IMR-90 (cell line): ENCODE results near the gene MTX2. TPM values are rescaled to one million over a fixed set of nuclear protein-coding genes. Genes with fewer than 3 reads are reported as not detected.

ENCODE experiments used
- ATAC-seq: fragments of 200-7000 bp; cut with Tn5 transposase; 2 replicates; pipeline ENCODE4 v1.9.1; 2020; ENCODE audit warnings: low read depth, mild to moderate bottlenecking, moderate library complexity
- BruUV-seq: library from RNA; stranded (reverse); fragments of 400-500 nt; replicated peaks from 2 replicates; lab custom pipeline; 2021; lab: Mats Ljungman, UMichigan
- CTCF ChIA-PET: fragments of 300-600 bp; formaldehyde crosslinking; extraction: SDS; loops from one replicate; lab custom pipeline; 2021; ENCODE audit warnings: antibody characterized with exemption; lab: Yijun Ruan, JAX
- POLR2A ChIA-PET: fragments of 300-600 bp; sonication (Branson Sonifier 250); formaldehyde crosslinking; loops from one replicate; lab custom pipeline; 2022; ENCODE audit warnings: antibody characterized with exemption; ENCODE audit not compliant: unreplicated experiment; lab: Charles Lee
- DNase-seq: peaks from one replicate; pipeline ENCODE4 v3.0.0; 2013
- H2AFZ ChIP-seq: replicated peaks from 2 replicates; pipeline ENCODE3; 2013; ENCODE audit warnings: low read length, mild to moderate bottlenecking; ENCODE audit not compliant: poor library complexity
- H2AK5ac ChIP-seq: 2 replicates; pipeline ENCODE4 v1.6.1; 2013; ENCODE audit warnings: low read depth, low read length, inconsistent platforms
- H2AK9ac ChIP-seq: replicated peaks from 2 replicates; pipeline ENCODE3; 2013; ENCODE audit warnings: mild to moderate bottlenecking, low read depth, low read length, moderate library complexity; ENCODE audit not compliant: poor library complexity
- H2BK120ac ChIP-seq: 2 replicates; pipeline ENCODE4 v1.6.1; 2013; ENCODE audit warnings: low read depth, low read length, inconsistent platforms
- H2BK15ac ChIP-seq: 3 replicates; pipeline ENCODE4 v1.6.1; 2013; ENCODE audit warnings: low read depth, low read length, inconsistent platforms
- H2BK20ac ChIP-seq: 2 replicates; pipeline ENCODE4 v1.6.1; 2013; ENCODE audit warnings: low read depth, mild to moderate bottlenecking, inconsistent platforms, low read length, moderate library complexity
- H2BK5ac ChIP-seq: 2 replicates; pipeline ENCODE4 v1.6.1; 2013; ENCODE audit warnings: mild to moderate bottlenecking, low read depth, low read length, inconsistent platforms; ENCODE audit not compliant: poor library complexity, severe bottlenecking
- H3K14ac ChIP-seq: replicated peaks from 2 replicates; pipeline ENCODE4 v1.6.1; 2013; ENCODE audit warnings: low read depth, low read length, inconsistent platforms
- H3K18ac ChIP-seq: 2 replicates; pipeline ENCODE4 v1.6.1; 2013; ENCODE audit warnings: low read depth, low read length, control low read depth
- H3K23ac ChIP-seq: 2 replicates; pipeline ENCODE4 v1.6.1; 2013; ENCODE audit warnings: low read depth, low read length, inconsistent platforms
- H3K27ac ChIP-seq: 2 replicates; pipeline ENCODE4 v1.5.1; 2013; ENCODE audit warnings: mild to moderate bottlenecking, control low read depth, low read length; ENCODE audit not compliant: insufficient read depth
- H3K27me3 ChIP-seq: 2 replicates; pipeline ENCODE4 v1.6.1; 2013; ENCODE audit warnings: low read length; ENCODE audit not compliant: control insufficient read depth, insufficient read depth
- H3K36me3 ChIP-seq: 2 replicates; pipeline ENCODE4 v1.6.1; 2013; ENCODE audit warnings: low read length, mixed read lengths; ENCODE audit not compliant: control insufficient read depth, insufficient read depth
- H3K4ac ChIP-seq: 2 replicates; pipeline ENCODE4 v1.6.1; 2013; ENCODE audit warnings: low read depth, low read length, inconsistent platforms
- H3K4me1 ChIP-seq: 2 replicates; pipeline ENCODE4 v1.6.1; 2013; ENCODE audit warnings: low read length, mixed read lengths; ENCODE audit not compliant: control insufficient read depth, insufficient read depth
- H3K4me2 ChIP-seq: 2 replicates; pipeline ENCODE4 v1.6.1; 2013; ENCODE audit warnings: low read depth, mild to moderate bottlenecking, control low read depth, low read length, moderate library complexity
- H3K4me3 ChIP-seq: 2 replicates; pipeline ENCODE4 v1.5.1; 2013; ENCODE audit warnings: low read depth, mild to moderate bottlenecking, control low read depth, low read length, moderate library complexity; ENCODE audit not compliant: insufficient read depth
- H3K56ac ChIP-seq: 2 replicates; pipeline ENCODE4 v1.6.1; 2013; ENCODE audit warnings: low read length, inconsistent platforms; ENCODE audit not compliant: insufficient read depth; ENCODE audit errors: extremely low read depth
- H3K79me1 ChIP-seq, 2 experiments: 2 replicates each; pipeline ENCODE4 v1.6.1; 2013; ENCODE audit warnings: low read length in 2 of 2, inconsistent platforms in 1 of 2, low read depth in 1 of 2
- H3K9ac ChIP-seq: 2 replicates; pipeline ENCODE4 v1.6.1; 2013; ENCODE audit warnings: low read depth, low read length, control low read depth
- H3K9me1 ChIP-seq: 2 replicates; pipeline ENCODE4 v1.6.1; 2013; ENCODE audit warnings: low read length, inconsistent platforms; ENCODE audit not compliant: insufficient read depth
- H3K9me3 ChIP-seq: 2 replicates; pipeline ENCODE4 v1.6.1; 2013; ENCODE audit warnings: low read length; ENCODE audit not compliant: control insufficient read depth, insufficient read depth
- H4K20me1 ChIP-seq: 2 replicates; pipeline ENCODE4 v1.6.1; 2013; ENCODE audit warnings: low read length, inconsistent platforms; ENCODE audit not compliant: insufficient read depth
- H4K5ac ChIP-seq: 2 replicates; pipeline ENCODE4 v1.6.1; 2013; ENCODE audit warnings: mild to moderate bottlenecking, low read depth, low read length, control low read depth
- H4K8ac ChIP-seq, 2 experiments: 2 replicates each; pipeline ENCODE4 v1.6.1; 2013; ENCODE audit warnings: low read depth in 2 of 2, low read length in 2 of 2, control low read depth in 1 of 2, inconsistent platforms in 1 of 2
- H4K91ac ChIP-seq: 2 replicates; pipeline ENCODE4 v1.6.1; 2013; ENCODE audit warnings: low read depth, low read length, inconsistent platforms; ENCODE audit not compliant: insufficient read depth
- BHLHE40 ChIP-seq: fragments of 150-350 bp; IDR thresholded peaks from 2 replicates; pipeline ENCODE4 v1.6.1; 2016; ENCODE audit warnings: mild to moderate bottlenecking, low read depth, low read length
- CEBPB ChIP-seq: IDR thresholded peaks from 2 replicates; pipeline ENCODE4 v1.6.1; 2012; ENCODE audit warnings: low read depth, low read length, improper control_type of control experiment
- CHD1 ChIP-seq: IDR thresholded peaks from 2 replicates; pipeline ENCODE4 v1.6.1; 2012; ENCODE audit warnings: low read depth, low read length, improper control_type of control experiment
- FOS ChIP-seq: fragments of 150-350 bp; IDR thresholded peaks from 2 replicates; pipeline ENCODE4 v1.6.1; 2016; ENCODE audit warnings: low read depth, low read length
- MAFK ChIP-seq: IDR thresholded peaks from 2 replicates; pipeline ENCODE4 v1.6.1; 2012; ENCODE audit warnings: low read depth, low read length, improper control_type of control experiment
- MAZ ChIP-seq: IDR thresholded peaks from 2 replicates; pipeline ENCODE4 v1.6.1; 2012; ENCODE audit warnings: low read depth, mild to moderate bottlenecking, low read length, improper control_type of control experiment, moderate library complexity, borderline replicate concordance
- MXI1 ChIP-seq: IDR thresholded peaks from 2 replicates; pipeline ENCODE4 v1.6.1; 2012; ENCODE audit warnings: low read depth, mild to moderate bottlenecking, low read length, moderate library complexity, borderline replicate concordance
- NFE2L2 ChIP-seq: fragments of 150-350 bp; IDR thresholded peaks from 2 replicates; pipeline ENCODE4 v1.6.1; 2016; ENCODE audit warnings: low read depth, mild to moderate bottlenecking, low read length
- POLR2A ChIP-seq: IDR thresholded peaks from 2 replicates; pipeline ENCODE4 v1.6.1; 2012; ENCODE audit warnings: mild to moderate bottlenecking, low read depth, low read length
- RAD21 ChIP-seq: IDR thresholded peaks from 2 replicates; pipeline ENCODE4 v1.6.1; 2012; ENCODE audit warnings: low read length, improper control_type of control experiment
- RCOR1 ChIP-seq: IDR thresholded peaks from 2 replicates; pipeline ENCODE4 v1.6.1; 2012; ENCODE audit warnings: mild to moderate bottlenecking, low read length, improper control_type of control experiment; ENCODE audit not compliant: insufficient replicate concordance
- RFX5 ChIP-seq: IDR thresholded peaks from 2 replicates; pipeline ENCODE4 v1.8.0; 2012; ENCODE audit warnings: low read depth, mild to moderate bottlenecking, low read length, moderate library complexity
- SMC3 ChIP-seq: fragments of 150-350 bp; IDR thresholded peaks from 2 replicates; pipeline ENCODE4 v1.6.1; 2016; ENCODE audit warnings: low read depth, mild to moderate bottlenecking, antibody characterized with exemption, low read length, moderate library complexity
- USF2 ChIP-seq: fragments of 150-350 bp; IDR thresholded peaks from 2 replicates; pipeline ENCODE4 v1.6.1; 2017; ENCODE audit warnings: mild to moderate bottlenecking, antibody characterized with exemption, low read length, low read depth
- WGBS, 2 experiments: methylation state at CpG; one replicate each; pipeline versions ENCODE4 v1.1.5 to v1.1.7; 2013; ENCODE audit warnings: missing lambda C conversion rate in 2 of 2; ENCODE audit not compliant: insufficient read length in 1 of 2; ENCODE audit errors: extremely low coverage in 2 of 2; 5-methylcytosine and 5-hydroxymethylcytosine counted together
- dilution Hi-C: fragments of 300-500 bp; cut with HindIII; formaldehyde crosslinking; loops from one replicate; pipeline ENCODE4 v1.14.3; 2018; ENCODE audit warnings: low sequenced_read_pairs; ENCODE audit not compliant: unreplicated experiment
- in situ Hi-C: fragments of 300-500 bp; cut with MboI; formaldehyde crosslinking; loops from 3 replicates; pipeline ENCODE4 v1.14.3; 2019; ENCODE audit warnings: low sequenced_read_pairs, inconsistent platforms, mixed read lengths
- intact Hi-C: fragments of 100-400 bp; cut with micrococcal nuclease; formaldehyde crosslinking; loops from 2 replicates; pipeline ENCODE4 v1.10.0; 2022
- polyA plus RNA-seq, 3 experiments: library from polyadenylated mRNA; depleted of rRNA; stranded (reverse); fragments of >200 nt; gene quantifications; 2 replicates each; pipeline ENCODE4 v1.2.3, GENCODE V29; 2012; ENCODE audit warnings: low replicate concordance in 1 of 3
- total RNA-seq: library from RNA; depleted of rRNA; stranded (reverse); fragments of >200 nt; gene quantifications from 2 replicates; pipeline ENCODE4 v1.2.3, GENCODE V29; 2012
- TF ChIP-seq, protein P1 (sequence below): conservative IDR thresholded peaks from 2 replicates; pipeline ENCODE4 v1.5.1; 2012; ENCODE audit warnings: mild to moderate bottlenecking, low read depth, low read length, improper control_type of control experiment
- TF ChIP-seq, protein P2 (sequence below): fragments of 150-350 bp; IDR thresholded peaks from 2 replicates; pipeline ENCODE4 v1.6.1; 2016; ENCODE audit warnings: low read depth, mild to moderate bottlenecking, low read length, moderate library complexity, borderline replicate concordance

The MTX2 gene
- total and polyA plus RNA-seq, 2 of the 4 experiments (the other 2 are of a cell fraction), result 24.9 to 37.8 TPM

DNA sequence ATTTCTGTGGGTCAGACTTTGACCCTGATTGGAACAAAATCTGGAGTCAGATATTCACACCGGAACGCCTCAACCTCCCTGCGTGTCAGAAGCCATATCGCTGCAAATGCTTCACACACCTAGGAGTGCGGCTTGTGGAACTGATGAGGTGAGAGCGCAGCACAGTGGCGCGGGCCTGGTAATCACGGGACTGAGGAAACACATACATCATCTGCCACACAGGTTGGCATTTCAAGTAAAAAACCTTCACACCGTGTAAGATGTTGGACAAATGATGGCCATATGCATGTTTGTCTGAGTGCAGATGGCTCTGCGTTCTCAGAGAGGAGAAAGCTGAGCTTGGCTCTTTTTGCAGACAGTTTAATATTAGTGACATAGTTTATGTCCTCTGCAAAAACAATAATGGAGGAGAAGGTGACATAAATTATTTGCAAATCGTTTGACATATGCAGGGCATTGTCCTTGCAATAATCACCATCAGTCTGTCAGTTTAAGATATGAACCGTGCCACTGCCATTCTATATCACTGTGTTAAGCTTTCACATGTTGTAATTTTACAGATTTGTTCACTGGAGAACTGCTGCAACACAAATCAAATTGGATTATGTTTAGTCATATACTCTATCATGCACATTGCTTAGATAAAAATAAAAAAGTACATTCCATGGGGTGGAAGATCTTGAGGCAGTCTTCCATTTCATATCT, 101.4 kb downstream of the MTX2 start:
- 0% methylated on average over 1 of the region's 13 CpGs; no CpG with 5 or more reads in 1 of the 2 experiments for WGBS, 2 experiments
- Histone ChIP-seq H2BK5ac (no peak overlapping the region), H3K4me1 (no peaks in the 10 kb centered on the region), H3K56ac (no peak overlapping the region), H3K4me3 (no peak overlapping the region), H2AK5ac (no peak overlapping the region), H3K4ac (no peak overlapping the region), H3K23ac (no peak overlapping the region), H2BK15ac (no peak overlapping the region), H2AFZ (no peak overlapping the region), H3K27ac (no peak overlapping the region), H4K5ac (no peak overlapping the region), H3K14ac (no peak overlapping the region), H2BK120ac (no peak overlapping the region), H2AK9ac (peak overlapping the region; percentile 10), H3K4me2 (no peak overlapping the region), H4K8ac (no peak overlapping the region), H3K79me1 (no peaks in the 10 kb centered on the region), H3K9me3 (no peaks in the 10 kb centered on the region), H3K9me1 (no peaks in the 10 kb centered on the region), H3K27me3 (peaks cover 7% of the 10 kb centered on the region), H3K36me3 (no peaks in the 10 kb centered on the region), H2BK20ac (no peak overlapping the region), H3K9ac (no peak overlapping the region), H3K18ac (no peak overlapping the region), H4K20me1 (no peaks in the 10 kb centered on the region), H4K91ac (no peak overlapping the region)
- dilution Hi-C loops (no loop called here), intact Hi-C loops (no loop called here), in situ Hi-C loops (no loop called here)
- ATAC-seq (no peak), DNase-seq (no peak)
- POLR2A ChIA-PET, result no interaction called here
- TF ChIP-seq RCOR1, result no peak
- TF ChIP-seq, protein P1, sequence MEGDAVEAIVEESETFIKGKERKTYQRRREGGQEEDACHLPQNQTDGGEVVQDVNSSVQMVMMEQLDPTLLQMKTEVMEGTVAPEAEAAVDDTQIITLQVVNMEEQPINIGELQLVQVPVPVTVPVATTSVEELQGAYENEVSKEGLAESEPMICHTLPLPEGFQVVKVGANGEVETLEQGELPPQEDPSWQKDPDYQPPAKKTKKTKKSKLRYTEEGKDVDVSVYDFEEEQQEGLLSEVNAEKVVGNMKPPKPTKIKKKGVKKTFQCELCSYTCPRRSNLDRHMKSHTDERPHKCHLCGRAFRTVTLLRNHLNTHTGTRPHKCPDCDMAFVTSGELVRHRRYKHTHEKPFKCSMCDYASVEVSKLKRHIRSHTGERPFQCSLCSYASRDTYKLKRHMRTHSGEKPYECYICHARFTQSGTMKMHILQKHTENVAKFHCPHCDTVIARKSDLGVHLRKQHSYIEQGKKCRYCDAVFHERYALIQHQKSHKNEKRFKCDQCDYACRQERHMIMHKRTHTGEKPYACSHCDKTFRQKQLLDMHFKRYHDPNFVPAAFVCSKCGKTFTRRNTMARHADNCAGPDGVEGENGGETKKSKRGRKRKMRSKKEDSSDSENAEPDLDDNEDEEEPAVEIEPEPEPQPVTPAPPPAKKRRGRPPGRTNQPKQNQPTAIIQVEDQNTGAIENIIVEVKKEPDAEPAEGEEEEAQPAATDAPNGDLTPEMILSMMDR, result no peak
- TF ChIP-seq BHLHE40, result no peak
- TF ChIP-seq POLR2A, result no peak
- no peak for TF ChIP-seq MXI1
- no peak for TF ChIP-seq FOS
- no peak for TF ChIP-seq SMC3
- TF ChIP-seq CHD1, result no peak
- TF ChIP-seq CEBPB, result no peak
- no peak for TF ChIP-seq RFX5
- no peak for TF ChIP-seq MAFK
- no peak for TF ChIP-seq RAD21
- TF ChIP-seq NFE2L2, result no peak
- TF ChIP-seq, protein P2, sequence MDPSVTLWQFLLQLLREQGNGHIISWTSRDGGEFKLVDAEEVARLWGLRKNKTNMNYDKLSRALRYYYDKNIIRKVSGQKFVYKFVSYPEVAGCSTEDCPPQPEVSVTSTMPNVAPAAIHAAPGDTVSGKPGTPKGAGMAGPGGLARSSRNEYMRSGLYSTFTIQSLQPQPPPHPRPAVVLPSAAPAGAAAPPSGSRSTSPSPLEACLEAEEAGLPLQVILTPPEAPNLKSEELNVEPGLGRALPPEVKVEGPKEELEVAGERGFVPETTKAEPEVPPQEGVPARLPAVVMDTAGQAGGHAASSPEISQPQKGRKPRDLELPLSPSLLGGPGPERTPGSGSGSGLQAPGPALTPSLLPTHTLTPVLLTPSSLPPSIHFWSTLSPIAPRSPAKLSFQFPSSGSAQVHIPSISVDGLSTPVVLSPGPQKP, result no peak
- no peak for TF ChIP-seq MAZ
- no peak for TF ChIP-seq USF2
- CTCF ChIA-PET, result no interaction called here
- BruUV-seq, result no TSS peak
